Gastroesophageal sphincter (tissue), 3 donors: ENCODE results near the gene CD53.

ENCODE experiments used
- POLR2A ChIP-seq, 2 donors: fragments of 450-650 bp; IDR thresholded peaks; one replicate each; pipeline ENCODE4 v1.6.1; 2017; ENCODE audit warnings: antibody characterized with exemption in 2 of 2, mild to moderate bottlenecking in 2 of 2, moderate library complexity in 1 of 2
- POLR2AphosphoS5 ChIP-seq: sonication (generic); formaldehyde crosslinking; IDR thresholded peaks from one replicate; pipeline ENCODE4 v1.6.1; 2017; ENCODE audit warnings: antibody characterized with exemption
- TF ChIP-seq, protein P1 (sequence below), 4 experiments: fragments of 200-600 bp in 2 of 4; fragments of 450-650 bp in 2 of 4; sonication (generic) in 1 of 4; IDR thresholded peaks; one replicate each; pipeline ENCODE4 v1.5.1; 2017 to 2019; ENCODE audit warnings: antibody characterized with exemption in 4 of 4, mild to moderate bottlenecking in 2 of 4, moderate library complexity in 2 of 4

DNA sequence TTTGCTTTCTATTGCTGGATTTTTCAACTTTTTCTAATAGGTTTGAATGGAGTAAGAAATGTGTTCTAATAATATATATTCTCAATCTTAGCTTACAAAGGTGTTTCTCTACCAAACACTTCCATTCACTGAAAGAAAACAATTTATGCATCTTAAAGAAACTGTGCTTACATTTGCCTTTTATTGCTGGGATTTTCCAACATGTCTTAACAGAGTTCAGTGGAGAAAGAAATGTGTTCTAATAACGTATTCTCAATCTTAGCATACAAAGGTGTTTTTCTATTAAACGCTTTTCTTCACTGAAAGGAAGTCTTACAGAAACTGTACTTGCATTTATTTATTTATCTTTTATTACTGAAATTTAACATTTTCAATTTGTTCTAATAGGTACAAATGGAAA, 5.6 kb downstream of the CD53 start:
- TF ChIP-seq, protein P1, sequence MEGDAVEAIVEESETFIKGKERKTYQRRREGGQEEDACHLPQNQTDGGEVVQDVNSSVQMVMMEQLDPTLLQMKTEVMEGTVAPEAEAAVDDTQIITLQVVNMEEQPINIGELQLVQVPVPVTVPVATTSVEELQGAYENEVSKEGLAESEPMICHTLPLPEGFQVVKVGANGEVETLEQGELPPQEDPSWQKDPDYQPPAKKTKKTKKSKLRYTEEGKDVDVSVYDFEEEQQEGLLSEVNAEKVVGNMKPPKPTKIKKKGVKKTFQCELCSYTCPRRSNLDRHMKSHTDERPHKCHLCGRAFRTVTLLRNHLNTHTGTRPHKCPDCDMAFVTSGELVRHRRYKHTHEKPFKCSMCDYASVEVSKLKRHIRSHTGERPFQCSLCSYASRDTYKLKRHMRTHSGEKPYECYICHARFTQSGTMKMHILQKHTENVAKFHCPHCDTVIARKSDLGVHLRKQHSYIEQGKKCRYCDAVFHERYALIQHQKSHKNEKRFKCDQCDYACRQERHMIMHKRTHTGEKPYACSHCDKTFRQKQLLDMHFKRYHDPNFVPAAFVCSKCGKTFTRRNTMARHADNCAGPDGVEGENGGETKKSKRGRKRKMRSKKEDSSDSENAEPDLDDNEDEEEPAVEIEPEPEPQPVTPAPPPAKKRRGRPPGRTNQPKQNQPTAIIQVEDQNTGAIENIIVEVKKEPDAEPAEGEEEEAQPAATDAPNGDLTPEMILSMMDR (IDR thresholded peaks at IDR 0.05): no peak
- TF ChIP-seq POLR2A (IDR thresholded peaks at IDR 0.05): no peak
- no peak for TF ChIP-seq POLR2AphosphoS5
